K562 (cell line): ENCODE results near the gene PHKA2. TPM values are rescaled to one million over a fixed set of nuclear protein-coding genes. Genes with fewer than 3 reads are reported as not detected.

Experiments used
- ATF1 ChIP-seq, 2 experiments: fragments of 450-650 bp in 1 of 2; IDR thresholded peaks; 2 replicates each; pipeline ENCODE4 v1.6.1; 2016; ENCODE audit warnings: missing compliant biosample characterization in 1 of 2, missing genetic modification characterization in 1 of 2
- CTCF ChIP-seq, 3 experiments: IDR thresholded peaks in 2 of 3; conservative IDR thresholded peaks in 1 of 3; 2 replicates each; pipeline ENCODE4 v1.5.1; 2011 to 2012; ENCODE audit warnings: low read length in 3 of 3, mild to moderate bottlenecking in 3 of 3, control low read depth in 2 of 3, improper control_type of control experiment in 1 of 3, inconsistent platforms in 1 of 3, low read depth in 1 of 3, mixed read lengths in 1 of 3, moderate library complexity in 1 of 3; ENCODE audit not compliant: insufficient read depth in 2 of 3
- DIDO1 ChIP-seq: fragments of 450-650 bp; IDR thresholded peaks from 2 replicates; pipeline ENCODE4 v1.6.1; 2016; ENCODE audit warnings: low read depth, missing biosample characterization, missing genetic modification characterization
- EGR1 ChIP-seq: fragments of 450-650 bp; conservative IDR thresholded peaks from 2 replicates; pipeline ENCODE4 v1.6.1; 2017; ENCODE audit warnings: mild to moderate bottlenecking
- HCFC1 ChIP-seq: IDR thresholded peaks from 2 replicates; pipeline ENCODE4 v1.6.1; 2012; ENCODE audit warnings: low read depth, low read length, improper control_type of control experiment
- ID3 ChIP-seq, 2 experiments: fragments of 250-450 bp in 1 of 2; fragments of 450-650 bp in 1 of 2; sonication (Bioruptor Pico) in 1 of 2; IDR thresholded peaks; 2 replicates each; pipeline versions ENCODE4 v1.6.1 to v1.8.0; 2016 to 2021; ENCODE audit warnings: mild to moderate bottlenecking in 2 of 2, moderate library complexity in 2 of 2, missing compliant biosample characterization in 1 of 2, missing genetic modification characterization in 1 of 2
- JUND ChIP-seq, 2 experiments: IDR thresholded peaks; 2 replicates in 1 of 2; 3 replicates in 1 of 2; pipeline ENCODE4 v1.6.1; 2011; ENCODE audit warnings: borderline replicate concordance in 2 of 2, low read depth in 2 of 2, low read length in 2 of 2, improper control_type of control experiment in 1 of 2, missing biosample characterization in 1 of 2, missing genetic modification characterization in 1 of 2, missing genetic modification reagents in 1 of 2
- L3MBTL2 ChIP-seq: fragments of 450-650 bp; IDR thresholded peaks from 2 replicates; pipeline ENCODE4 v1.6.1; 2016; ENCODE audit warnings: mild to moderate bottlenecking, moderate library complexity
- POLR2A ChIP-seq: fragments of 450-650 bp; conservative IDR thresholded peaks from 2 replicates; pipeline ENCODE4 v1.6.1; 2016
- RERE ChIP-seq: sonication (generic); formaldehyde crosslinking; IDR thresholded peaks from 2 replicates; pipeline ENCODE4 v1.8.0; 2023; ENCODE audit warnings: missing genetic modification reagents, mild to moderate bottlenecking, borderline replicate concordance
- SPI1 ChIP-seq: IDR thresholded peaks from 2 replicates; pipeline ENCODE4 v1.6.1; 2011; ENCODE audit warnings: low read depth, low read length, control low read depth, borderline replicate concordance
- ZNF121 ChIP-seq: sonication (generic); formaldehyde crosslinking; conservative IDR thresholded peaks from 2 replicates; pipeline ENCODE4 v1.8.0; 2022; ENCODE audit warnings: missing genetic modification reagents
- ZNF354B ChIP-seq: fragments of 250-450 bp; sonication (Bioruptor Pico); IDR thresholded peaks from 2 replicates; pipeline ENCODE4 v1.4.0; 2020
- ZNF639 ChIP-seq, 2 experiments: fragments of 200-800 bp in 1 of 2; sonication (Bioruptor generic) in 1 of 2; sonication (generic) in 1 of 2; formaldehyde crosslinking in 1 of 2; IDR thresholded peaks in 1 of 2; conservative IDR thresholded peaks in 1 of 2; 2 replicates each; pipeline versions ENCODE4 v1.5.0 to v1.6.1; 2016 to 2020; ENCODE audit warnings: missing compliant biosample characterization in 1 of 2, missing genetic modification characterization in 1 of 2, missing genetic modification reagents in 1 of 2
- polyA plus RNA-seq, 8 experiments: library from polyadenylated mRNA; depleted of rRNA in 4 of 8; stranded (reverse) in 5 of 8; unstranded in 3 of 8; fragments of >200 nt; fragmentation: Nextera tagmentation in 2 of 8; fragmentation: Illumina TruSeq in 1 of 8; extraction: Ambion mirVana in 2 of 8; extraction: Trizol in 1 of 8; gene quantifications; 2 replicates each; pipeline versions ENCODE4 v1.2.1 to v1.2.3, GENCODE V29; 2011 to 2014; ENCODE audit warnings: inconsistent platforms in 1 of 8, missing spikeins in 1 of 8
- total RNA-seq, 7 experiments: library from RNA; depleted of rRNA in 6 of 7; stranded (reverse); fragments of >200 nt in 6 of 7; fragmentation: Illumina TruSeq in 2 of 7; extraction: Trizol in 2 of 7; gene quantifications; 2 replicates each; pipeline versions ENCODE4 v1.2.1 to v1.2.3, GENCODE V29; 2011 to 2021; ENCODE audit warnings: low replicate concordance in 1 of 7

PHKA2 gene
- total and polyA plus RNA-seq, 9 of the 15 experiments (the other 6 are each of a cell fraction or from before 2014, with no cell fraction given) = 2.8 to 33.1 (median 20.3) TPM

GRCh38 chrX:18984381-18985185, 669 bp upstream of the PHKA2 start (continued):
- 0 out of 4 replicates have a peak, but pooled peaks of 1 of the 2 experiments have one; percentile 49 for TF ChIP-seq ZNF639 (CRISPR knock-in tag; conservative IDR thresholded peaks at IDR 0.05 in 1 of 2, IDR thresholded peaks at IDR 0.05 in 1 of 2)
- 0 out of 2 replicates have a peak, but pooled peaks have one; percentile 8 for TF ChIP-seq SPI1
- TF ChIP-seq EGR1 = no peak; the same call in 1 of the 2 replicates
- TF ChIP-seq POLR2A = peak; percentile 69
- no peak for TF ChIP-seq ATF1 (CRISPR knock-in tag; IDR thresholded peaks at IDR 0.05)
- TF ChIP-seq ATF1 (tag; IDR thresholded peaks at IDR 0.05) = peak; percentile 67
- TF ChIP-seq DIDO1 = peak; percentile 70
- TF ChIP-seq ZNF354B = no peak
- TF ChIP-seq L3MBTL2 = peak; percentile 38; the same call in 1 of the 2 replicates
- TF ChIP-seq ID3 (CRISPR knock-in tag; IDR thresholded peaks at IDR 0.05) = no peak
- TF ChIP-seq ID3 (tag; IDR thresholded peaks at IDR 0.05) = 0 out of 2 replicates have a peak, but pooled peaks have one; percentile 57
- no peak for TF ChIP-seq RERE (CRISPR knock-in tag)
- TF ChIP-seq CTCF (IDR thresholded peaks at IDR 0.05 in 2 of 3, conservative IDR thresholded peaks at IDR 0.05 in 1 of 3; ENCODE audit: insufficient read depth in 2 of 3, low read depth in 1 of 3, low read length in 3 of 3) = peak in 1 of 3 experiments; percentile 8; a peak in 1 of 6 replicates
- no peak for TF ChIP-seq ZNF121 (CRISPR knock-in tag)
- peak; percentile 69 for TF ChIP-seq HCFC1
- TF ChIP-seq JUND (IDR thresholded peaks at IDR 0.05; ENCODE audit: borderline replicate concordance, low read depth, low read length) = peak; percentile 26; the same call in 1 of the 2 replicates
- 0 out of 3 replicates have a peak, but pooled peaks have one; percentile 32 for TF ChIP-seq JUND (tag; IDR thresholded peaks at IDR 0.05; ENCODE audit: borderline replicate concordance, low read depth, low read length)
